Large intestine (tissue), 3 donors: ENCODE data around the gene PTPN2. TPM values are rescaled to one million over a fixed set of nuclear protein-coding genes. Genes with fewer than 3 reads are reported as not detected.
A peak's percentile ranks its signal among the peaks of the same experiment; 100 is the strongest.
"Not testable (repeated sequence)": the region's sequence is repeated elsewhere in the genome, so short reads cannot be mapped to it uniquely, and the experiment has no call there.

ENCODE experiments used
- DNase-seq, 2 donors: peaks; one replicate each; pipeline versions ENCODE4 v3.0.0 to v3.0.0-alpha.2; 2013
- H3K27ac ChIP-seq: one replicate; pipeline ENCODE4 v1.5.1; 2013; ENCODE audit warnings: low read length
- H3K27me3 ChIP-seq: 2 replicates; pipeline ENCODE4 v1.6.1; 2013; ENCODE audit warnings: low read length; ENCODE audit not compliant: control insufficient read depth, insufficient read depth
- H3K36me3 ChIP-seq: 2 replicates; pipeline ENCODE4 v1.6.1; 2013; ENCODE audit warnings: low read length; ENCODE audit not compliant: control insufficient read depth, insufficient read depth
- H3K4me1 ChIP-seq: one replicate; pipeline ENCODE4 v1.6.1; 2013; ENCODE audit warnings: low read length; ENCODE audit not compliant: control insufficient read depth, insufficient read depth
- H3K4me3 ChIP-seq: one replicate; pipeline ENCODE4 v1.5.1; 2013; ENCODE audit warnings: low read length
- H3K9me3 ChIP-seq: one replicate; pipeline ENCODE4 v1.6.1; 2013; ENCODE audit warnings: mild to moderate bottlenecking, low read depth, low read length, moderate library complexity; ENCODE audit not compliant: control insufficient read depth
- WGBS: methylation state at CpG from one replicate; pipeline ENCODE4 v1.1.5; 2013; ENCODE audit warnings: low lambda C conversion rate; ENCODE audit not compliant: insufficient coverage; 5-methylcytosine and 5-hydroxymethylcytosine counted together
- polyA plus RNA-seq: library from polyadenylated mRNA; unstranded; fragments of 120-200 nt; gene quantifications from one replicate; pipeline ENCODE4 v1.2.1, GENCODE V29; 2013

PTPN2 gene
- polyA plus RNA-seq, 1 donor, result 55.3 TPM

GRCh38 chr18:12777500-12777944, 106.5 kb downstream of the PTPN2 start:
- Histone ChIP-seq H3K9me3 (peaks cover 9% of the 10 kb centered on the region), H3K4me1 (no peaks in the 10 kb centered on the region), H3K27ac (no peak overlapping the region), H3K36me3 (no peaks in the 10 kb centered on the region), H3K4me3 (peak overlapping the region; percentile 13), H3K27me3 (no peaks in the 10 kb centered on the region)
- WGBS, result no CpG with 5 or more reads among the region's 39 CpGs
- DNase-seq, result no peak

GRCh38 chr18:12776821-12777471, 107.1 kb downstream of the PTPN2 start:
- DNase-seq, result no peak
- peak overlapping the region; percentile 13 for H3K4me3 ChIP-seq

GRCh38 chr18:12776415-12776814, 107.6 kb downstream of the PTPN2 start:
- not testable (repeated sequence) for DNase-seq, H3K27me3 ChIP-seq, H3K4me1 ChIP-seq, H3K4me3 ChIP-seq, H3K9me3 ChIP-seq, H3K36me3 ChIP-seq, H3K27ac ChIP-seq
- no CpG with 5 or more reads among the region's 7 CpGs for WGBS

More at GRCh38 chr18:12776821-12777471, 107.1 kb downstream of the PTPN2 start:
- H3K27ac ChIP-seq, result no peak overlapping the region
- no CpG with 5 or more reads among the region's 54 CpGs for WGBS
- no peaks in the 10 kb centered on the region for H3K4me1 ChIP-seq
- peaks cover 9% of the 10 kb centered on the region for H3K9me3 ChIP-seq
- no peaks in the 10 kb centered on the region for H3K27me3 ChIP-seq
- H3K36me3 ChIP-seq, result no peaks in the 10 kb centered on the region

- H3K4me3 ChIP-seq, result no peak overlapping the region
- peaks cover 9% of the 10 kb centered on the region for H3K9me3 ChIP-seq
- H3K4me1 ChIP-seq, result no peaks in the 10 kb centered on the region
- H3K27ac ChIP-seq, result no peak overlapping the region
- H3K27me3 ChIP-seq, result no peaks in the 10 kb centered on the region
- no peak for DNase-seq
- no peaks in the 10 kb centered on the region for H3K36me3 ChIP-seq
- WGBS, result 100% methylated on average over 1 of the region's 9 CpGs
Observed at GRCh38 chr18:12774982-12775381, 109.1 kb downstream of the PTPN2 start.

GRCh38 chr18:12773369-12773768, 110.7 kb downstream of the PTPN2 start:
- peaks cover 9% of the 10 kb centered on the region for H3K9me3 ChIP-seq
- no peak overlapping the region for H3K4me3 ChIP-seq
- DNase-seq, result no peak
- H3K36me3 ChIP-seq, result no peaks in the 10 kb centered on the region
- H3K27me3 ChIP-seq, result no peaks in the 10 kb centered on the region
- H3K4me1 ChIP-seq, result no peaks in the 10 kb centered on the region
- H3K27ac ChIP-seq, result no peak overlapping the region
- WGBS, result no CpG with 5 or more reads among the region's 5 CpGs

GRCh38 chr18:12772111-12772510, 111.9 kb downstream of the PTPN2 start:
- no peaks in the 10 kb centered on the region for H3K4me1 ChIP-seq
- no CpG with 5 or more reads among the region's 6 CpGs for WGBS

GRCh38 chr18:12770469-12771219, 113.4 kb downstream of the PTPN2 start:
- no peaks in the 10 kb centered on the region for H3K27me3 ChIP-seq
- H3K36me3 ChIP-seq, result no peaks in the 10 kb centered on the region
- no peak overlapping the region for H3K27ac ChIP-seq
- WGBS, result 100% methylated on average over 1 of the region's 15 CpGs
- no peak overlapping the region for H3K4me3 ChIP-seq
- DNase-seq, result no peak
- H3K4me1 ChIP-seq, result no peaks in the 10 kb centered on the region
- H3K9me3 ChIP-seq, result no peaks in the 10 kb centered on the region

More at GRCh38 chr18:12772111-12772510, 111.9 kb downstream of the PTPN2 start:
- H3K27ac ChIP-seq, result no peak overlapping the region
- H3K9me3 ChIP-seq, result peaks cover 4% of the 10 kb centered on the region
- H3K36me3 ChIP-seq, result no peaks in the 10 kb centered on the region
- H3K4me3 ChIP-seq, result no peak overlapping the region
- H3K27me3 ChIP-seq, result no peaks in the 10 kb centered on the region
- no peak for DNase-seq

GRCh38 chr18:12769644-12770440, 114.2 kb downstream of the PTPN2 start:
- DNase-seq, result no peak
- Histone ChIP-seq H3K4me3 (no peak overlapping the region), H3K27ac (no peak overlapping the region), H3K9me3 (no peaks in the 10 kb centered on the region), H3K4me1 (no peaks in the 10 kb centered on the region), H3K27me3 (no peaks in the 10 kb centered on the region), H3K36me3 (no peaks in the 10 kb centered on the region)
- no CpG with 5 or more reads among the region's 4 CpGs for WGBS

GRCh38 chr18:12769136-12769535, 114.9 kb downstream of the PTPN2 start:
- WGBS, result no CpG with 5 or more reads among the region's 3 CpGs
- Histone ChIP-seq H3K27ac (no peak overlapping the region), H3K9me3 (no peaks in the 10 kb centered on the region), H3K4me1 (no peaks in the 10 kb centered on the region), H3K27me3 (no peaks in the 10 kb centered on the region), H3K4me3 (no peak overlapping the region), H3K36me3 (no peaks in the 10 kb centered on the region)
- no peak for DNase-seq

- no peaks in the 10 kb centered on the region for H3K27me3 ChIP-seq
- no peak for DNase-seq
- no peaks in the 10 kb centered on the region for H3K4me1 ChIP-seq
- H3K36me3 ChIP-seq, result no peaks in the 10 kb centered on the region
- no peak overlapping the region for H3K4me3 ChIP-seq
- H3K27ac ChIP-seq, result no peak overlapping the region
- WGBS, result no CpG with 5 or more reads among the region's 3 CpGs
- no peaks in the 10 kb centered on the region for H3K9me3 ChIP-seq
Observed at GRCh38 chr18:12768625-12769024, 115.4 kb downstream of the PTPN2 start.
